ENCODE measurements around the gene RAB34. TPM values are rescaled to one million over a fixed set of nuclear protein-coding genes. Genes with fewer than 3 reads are reported as not detected.
A peak's percentile ranks its signal among the peaks of the same experiment; 100 is the strongest.
"Not testable (repeated sequence)": the region's sequence is repeated elsewhere in the genome, so short reads cannot be mapped to it uniquely, and the experiment has no call there.

RAB34 gene
- total RNA-seq, 1 donor from 2014 or later: 149 TPM

DNA sequence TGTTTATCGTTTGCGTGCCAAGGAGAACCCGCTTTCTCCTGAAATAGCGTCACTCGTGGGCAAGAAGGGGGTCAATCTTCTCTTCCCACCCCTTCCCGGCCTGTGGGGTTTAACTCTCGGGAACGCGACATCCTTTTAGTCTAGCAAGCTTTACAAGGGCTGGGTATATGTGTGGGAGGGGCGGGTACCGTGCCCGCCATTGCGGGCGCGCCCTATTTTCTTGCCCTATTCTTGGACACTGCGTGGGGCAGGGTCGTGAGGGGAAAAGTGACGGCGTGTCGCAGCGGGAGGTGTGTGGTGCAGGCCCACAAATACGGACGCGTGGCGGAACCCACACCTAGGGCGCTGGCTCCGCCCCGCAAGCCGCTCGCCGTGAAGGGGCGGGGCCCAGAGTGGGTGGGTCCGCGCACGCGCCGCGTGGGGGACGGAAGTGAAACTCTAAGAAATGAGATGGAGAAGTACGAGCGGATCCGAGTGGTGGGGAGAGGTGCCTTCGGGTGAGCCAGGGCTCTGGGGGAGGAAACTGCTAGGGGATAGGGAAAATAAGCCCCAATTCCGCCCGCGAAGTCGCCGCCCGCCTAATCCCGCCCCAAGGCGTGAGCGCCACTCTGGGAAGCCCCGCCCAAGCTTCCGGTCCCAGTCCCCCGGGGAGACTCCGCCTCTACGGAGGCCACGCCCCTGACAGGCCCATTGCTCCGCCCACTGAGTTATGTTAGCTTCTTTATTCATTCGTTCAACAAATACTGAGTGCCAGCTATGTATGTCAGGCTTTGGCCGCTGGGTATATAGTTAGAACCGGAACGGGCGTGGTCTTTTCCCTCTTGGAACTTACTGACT is 10.9 kb upstream of the RAB34 start, which contains the start of gene NEK8:
Gene NEK8 (plus strand): TSS at position 425 of the 837 bp plus-strand sequence. CDS start 26 bp downstream, at position 451.
- peak; percentile 97 for DNase-seq (ENCODE audit: low spot score)

GRCh38 chr17:28726627-28727491 is 9.2 kb upstream of the RAB34 start:
- peak; percentile 98 for DNase-seq (ENCODE audit: low spot score)

GRCh38 chr17:28726226-28726626 is 8.6 kb upstream of the RAB34 start, which contains the start of gene TLCD1:
Gene TLCD1, minus strand, starts transcription at chr17:28726233. Its CDS starts 136 bp downstream, at chr17:28726097.
- DNase-seq (ENCODE audit: low spot score): peak; percentile 80

DNA sequence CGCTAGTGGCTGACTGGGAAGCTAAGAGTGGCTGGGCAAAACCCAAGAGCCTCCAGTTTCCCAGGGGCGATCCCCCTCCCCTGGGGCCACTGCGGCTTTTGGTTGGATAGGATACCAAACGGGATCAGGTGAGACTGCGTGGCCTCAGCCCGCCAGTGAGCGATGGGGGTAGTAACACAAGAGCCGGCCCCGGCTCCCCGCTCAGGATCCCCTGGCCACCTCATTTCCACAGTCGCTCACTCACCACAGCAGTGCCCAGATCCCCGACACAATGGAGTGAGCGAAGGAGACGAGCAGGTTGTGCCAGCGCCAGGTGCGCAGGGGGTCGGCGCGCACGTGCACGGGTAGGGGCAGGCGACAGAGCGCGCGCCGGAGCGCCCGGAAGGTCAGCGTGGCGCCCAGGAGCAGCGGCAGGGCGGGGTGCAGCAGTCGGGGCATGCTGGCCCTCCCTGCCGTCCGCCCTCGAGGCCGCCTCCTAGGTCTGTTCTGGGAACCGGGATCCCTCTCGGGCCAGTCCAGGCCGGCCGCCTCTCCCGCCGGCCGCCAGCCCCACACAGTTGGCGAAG is 8.1 kb upstream of the RAB34 start:
- no peak for DNase-seq (ENCODE audit: low spot score)

- DNase-seq (ENCODE audit: low spot score): peak; percentile 38
Observed at GRCh38 chr17:28725166-28725659, 7.5 kb upstream of the RAB34 start.

DNA sequence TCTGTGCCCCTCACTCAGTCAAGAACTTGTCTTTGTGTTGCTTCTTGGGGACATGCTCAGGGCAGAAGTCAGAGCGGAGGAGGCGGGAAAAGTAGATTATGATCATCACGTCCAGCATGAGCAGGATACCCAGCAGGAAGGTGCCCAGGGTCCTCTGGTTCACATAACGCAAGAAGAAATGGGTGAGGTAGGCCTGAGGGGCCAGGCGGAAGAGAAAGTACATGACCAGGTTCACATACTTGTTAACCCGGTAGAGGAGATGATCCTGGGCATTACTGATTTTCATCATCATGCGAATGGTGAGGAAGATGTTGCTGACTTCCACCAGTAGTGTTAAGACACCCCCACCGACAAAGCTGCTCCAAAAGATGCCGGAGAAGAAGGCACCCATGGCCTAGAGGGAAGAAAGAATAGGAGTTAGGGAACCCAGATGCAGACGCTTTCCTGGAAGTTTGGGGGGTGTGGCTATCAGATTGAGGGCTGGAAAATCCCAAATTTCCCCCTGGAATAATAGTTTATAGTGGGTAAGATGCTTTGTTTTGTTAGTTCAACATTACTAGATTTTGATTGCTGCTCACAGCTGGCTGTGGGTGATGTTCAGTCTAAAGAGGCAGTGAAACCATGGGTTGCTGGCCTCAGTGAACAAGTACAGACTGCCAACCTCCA is 7.0 kb upstream of the RAB34 start:
- no peak for DNase-seq (ENCODE audit: low spot score)

GRCh38 chr17:28723836-28724499 is 6.3 kb upstream of the RAB34 start:
- not testable (repeated sequence) for DNase-seq (ENCODE audit: low spot score)

DNA sequence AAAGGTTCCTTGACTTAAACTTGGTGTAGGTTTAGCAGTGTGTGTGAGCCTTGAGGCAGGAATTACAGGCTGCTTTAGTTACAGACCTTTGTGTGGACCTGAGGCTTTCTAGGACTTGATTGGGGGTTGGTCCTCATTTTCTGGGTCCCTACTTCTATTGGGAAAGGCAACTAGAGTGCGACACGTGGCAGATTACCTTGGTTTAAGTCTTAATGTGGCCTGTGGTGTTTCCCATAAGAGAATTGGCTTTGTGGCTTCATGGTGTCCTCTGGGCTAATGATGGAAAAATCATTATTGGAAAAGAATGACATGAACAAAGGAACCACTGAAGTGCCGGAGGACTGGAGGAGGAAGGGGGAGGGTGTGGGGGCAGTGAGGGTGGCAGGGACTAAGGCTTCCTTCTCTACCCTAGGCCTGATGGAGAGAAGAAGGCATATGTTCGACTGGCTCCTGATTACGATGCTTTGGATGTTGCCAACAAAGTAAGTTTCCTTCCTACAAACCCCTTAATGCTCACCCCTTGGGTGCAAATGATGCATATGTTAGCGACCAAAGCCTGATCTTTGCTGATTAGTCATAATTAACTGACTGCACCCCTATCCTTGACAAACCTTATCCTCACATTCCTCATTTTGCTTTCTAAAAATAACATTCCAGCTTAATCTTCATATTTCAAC is 5.6 kb upstream of the RAB34 start:
- no peak for DNase-seq (ENCODE audit: low spot score)

GRCh38 chr17:28722417-28723158 is 4.9 kb upstream of the RAB34 start:
- DNase-seq (ENCODE audit: low spot score): no peak

DNA sequence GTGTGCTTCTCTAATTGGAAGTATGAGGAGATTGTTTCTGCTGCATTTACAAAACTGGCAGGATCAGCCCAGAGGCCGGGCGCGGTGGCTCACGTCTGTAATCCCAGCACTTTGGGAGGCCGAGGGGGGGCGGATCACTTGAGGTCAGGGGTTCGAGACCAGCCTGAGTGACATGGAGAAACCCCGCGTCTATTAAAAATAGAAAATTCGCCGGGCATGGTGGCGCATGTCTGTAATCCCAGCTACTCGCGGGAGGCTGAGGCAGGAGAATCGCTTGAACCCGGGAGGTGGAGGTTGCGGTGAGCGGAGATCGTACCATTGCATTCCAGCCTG is 3.3 kb upstream of the RAB34 start:
- not testable (repeated sequence) for DNase-seq (ENCODE audit: low spot score)

DNA sequence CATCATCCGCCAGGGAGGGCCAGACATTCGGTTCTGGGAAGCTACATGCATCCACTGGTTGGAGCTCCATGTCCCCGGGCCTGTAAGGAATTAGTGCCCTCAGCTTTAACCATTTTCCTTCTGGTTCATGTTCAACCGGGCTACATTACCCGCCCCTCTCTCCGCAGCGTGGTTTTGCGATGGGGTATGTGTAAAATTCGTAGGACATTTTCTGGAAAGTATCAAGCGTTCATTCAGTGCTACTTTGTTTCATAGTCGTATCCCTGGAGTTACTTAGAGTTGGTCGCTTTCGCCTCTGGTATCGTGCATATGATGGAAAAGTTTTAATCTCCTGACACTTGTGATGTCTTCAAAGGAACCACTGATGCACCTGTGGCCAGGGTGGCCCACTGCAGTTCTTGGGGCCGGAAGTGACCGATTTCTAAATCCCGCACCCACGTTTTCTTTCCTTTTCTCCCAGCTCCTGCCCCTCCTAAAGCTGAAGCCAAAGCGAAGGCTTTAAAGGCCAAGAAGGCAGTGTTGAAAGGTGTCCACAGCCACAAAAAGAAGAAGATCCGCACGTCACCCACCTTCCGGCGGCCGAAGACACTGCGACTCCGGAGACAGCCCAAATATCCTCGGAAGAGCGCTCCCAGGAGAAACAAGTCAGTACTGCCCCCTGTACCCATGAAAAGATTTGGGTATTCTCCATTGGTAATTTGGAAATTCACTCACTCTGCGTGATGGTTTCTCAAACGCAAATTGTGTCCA is 2.8 kb upstream of the RAB34 start:
- DNase-seq (ENCODE audit: low spot score): no peak

DNA sequence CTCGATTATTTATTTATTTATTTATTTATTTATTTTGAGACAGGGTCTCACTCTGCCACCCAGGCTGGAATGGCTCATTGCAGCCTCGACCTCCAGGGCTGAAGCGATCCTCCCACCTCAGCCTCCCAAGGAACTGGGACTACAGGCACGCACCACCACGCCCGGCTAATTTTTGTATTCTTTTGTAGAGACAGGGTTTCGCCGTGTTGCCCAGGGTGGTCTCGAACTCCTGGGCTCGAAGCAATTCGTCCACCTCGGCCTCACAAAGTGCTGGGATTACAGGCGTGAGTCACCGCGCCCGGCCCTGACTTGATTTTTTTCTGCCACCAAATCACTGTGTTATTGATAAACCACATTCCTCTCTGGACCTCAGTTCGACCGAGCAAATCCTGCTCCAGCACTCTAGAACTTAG is 1.4 kb upstream of the RAB34 start:
- DNase-seq (ENCODE audit: low spot score): no peak

GRCh38 chr17:28718333-28719020 is 809 bp upstream of the RAB34 start:
- no peak for DNase-seq (ENCODE audit: low spot score)

DNA sequence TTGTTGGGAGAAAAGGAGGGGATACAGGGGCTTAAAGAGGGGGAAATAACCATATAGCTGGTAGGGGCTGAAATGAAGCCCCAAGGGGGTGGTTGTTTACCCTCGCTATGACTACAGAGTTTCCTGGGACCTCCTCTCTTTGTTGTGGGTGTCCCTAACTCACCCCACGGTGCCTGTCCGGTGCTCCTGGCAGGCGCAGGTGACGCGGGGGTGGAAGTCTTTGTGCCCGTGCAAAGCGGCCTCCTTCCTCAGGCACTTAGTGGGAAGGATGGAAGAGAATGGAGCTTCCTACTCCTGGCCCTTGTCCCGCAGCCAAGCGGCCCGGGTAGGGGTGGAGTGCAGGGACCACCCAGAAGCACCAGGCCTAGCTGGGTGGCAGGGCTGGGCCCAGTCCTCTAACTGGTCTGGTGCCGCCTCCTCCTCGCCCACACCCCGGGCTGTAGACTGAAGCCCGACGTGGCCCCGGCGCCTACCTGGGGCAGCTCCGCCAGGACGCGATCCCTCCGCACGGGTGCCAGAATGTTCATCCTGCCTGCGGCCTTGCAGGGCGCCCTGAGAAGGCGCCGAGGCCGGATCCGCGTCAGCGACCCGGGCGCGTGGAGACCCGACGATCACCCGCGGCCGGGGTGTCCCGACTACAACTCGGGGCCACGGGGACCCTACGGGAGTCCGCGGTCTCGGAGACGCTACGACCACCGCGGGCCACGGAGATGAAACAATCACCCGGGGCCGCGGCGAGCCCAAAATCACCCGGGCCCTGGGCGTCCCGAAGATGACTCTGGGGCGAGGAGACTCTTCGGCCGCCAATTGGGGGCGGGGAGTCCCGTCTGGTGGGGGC is 709 bp downstream of the RAB34 start:
- DNase-seq (ENCODE audit: low spot score): peak; percentile 41

GRCh38 chr17:28715217-28715616 is 2.5 kb downstream of the RAB34 start:
- no peak for DNase-seq (ENCODE audit: low spot score)

- no peak for DNase-seq (ENCODE audit: low spot score)
Observed at GRCh38 chr17:28714281-28714680, 3.4 kb downstream of the RAB34 start.

DNA sequence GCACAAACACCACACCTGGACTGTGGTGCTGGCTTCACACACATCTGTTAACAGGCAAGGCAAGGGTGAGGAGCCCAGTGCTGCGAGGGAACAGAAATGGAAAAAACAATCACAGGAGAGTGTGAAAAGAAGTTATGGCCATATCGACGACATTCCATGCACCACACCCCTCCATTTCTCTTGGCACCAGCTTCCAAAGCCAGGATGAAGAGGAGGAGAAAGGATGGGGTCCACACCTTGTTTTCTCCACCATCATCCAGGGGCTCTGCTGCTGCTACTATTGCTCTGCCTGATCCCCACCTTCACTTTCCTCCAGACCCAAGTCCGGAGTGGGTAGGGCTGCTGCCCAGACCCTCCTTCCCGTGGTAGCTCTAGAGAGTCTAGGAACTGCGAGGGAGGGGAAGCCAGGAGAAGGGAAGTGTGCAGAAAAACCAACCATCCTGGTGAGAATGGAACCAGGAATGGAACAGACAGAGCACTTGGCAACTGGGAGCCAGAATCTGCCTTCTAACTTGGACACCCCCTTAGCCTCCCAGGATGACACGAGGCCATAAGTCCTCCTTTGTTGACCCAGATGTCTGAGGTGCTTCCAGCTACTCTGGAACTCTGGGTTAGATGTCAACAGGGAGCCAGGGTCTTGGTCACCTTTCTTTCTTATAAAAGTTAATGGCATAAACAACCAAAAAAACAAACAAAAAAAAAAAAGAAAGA is 4.8 kb downstream of the RAB34 start:
- no peak for DNase-seq (ENCODE audit: low spot score)

Measured in umbilical cord (tissue), 2 donors.